Lower leg skin (tissue), 3 donors: ENCODE data around the gene PSMC3IP.
"Not testable (repeated sequence)": the region's sequence is repeated elsewhere in the genome, so short reads cannot be mapped to it uniquely, and the experiment has no call there.

Experiments
- CTCF ChIP-seq, 3 donors: fragments of 450-650 bp; IDR thresholded peaks; one replicate each; pipeline ENCODE4 v1.5.1; 2016; ENCODE audit warnings: antibody characterized with exemption in 3 of 3, mild to moderate bottlenecking in 3 of 3, moderate library complexity in 2 of 3
- POLR2A ChIP-seq, 2 donors: fragments of 450-650 bp; IDR thresholded peaks; one replicate each; pipeline ENCODE4 v1.6.1; 2016 to 2017; ENCODE audit warnings: antibody characterized with exemption in 2 of 2, mild to moderate bottlenecking in 1 of 2, moderate library complexity in 1 of 2

- not testable (repeated sequence) for TF ChIP-seq CTCF, POLR2A (IDR thresholded peaks at IDR 0.05)
Measured at GRCh38 chr17:42552736-42553135, 24.8 kb downstream of the PSMC3IP start, which contains the start of gene HSD17B1.
